GM18519 (cell line): ENCODE measurements around the gene QRICH1.

Experiments used
- ATAC-seq: cut with Tn5 transposase; IDR thresholded peaks from one replicate; pipeline ENCODE4 v1.9.1; 2021; ENCODE audit warnings: mild to moderate bottlenecking, moderate library complexity; ENCODE audit not compliant: unreplicated experiment, low FRiP score

The QRICH1 gene

GRCh38 chr3:49120438-49121131 is 26.7 kb upstream of the QRICH1 start, which contains the start of gene USP19:
Gene USP19, minus strand, starts transcription at chr3:49120823. Its CDS starts 1,678 bp downstream, at chr3:49119145.
- peak; percentile 57 for ATAC-seq

GRCh38 chr3:49120096-49120437 is 26.2 kb upstream of the QRICH1 start:
- no peak for ATAC-seq

GRCh38 chr3:49119439-49119838 is 25.6 kb upstream of the QRICH1 start:
- ATAC-seq: no peak

GRCh38 chr3:49119036-49119435 is 25.2 kb upstream of the QRICH1 start:
- ATAC-seq: no peak

- ATAC-seq: no peak
These were observed 18.4 kb upstream of the QRICH1 start for GRCh38 chr3:49112262-49112661.

- no peak for ATAC-seq
These were observed 17.5 kb upstream of the QRICH1 start for GRCh38 chr3:49111347-49111746.

GRCh38 chr3:49110780-49111179 is 16.9 kb upstream of the QRICH1 start:
- no peak for ATAC-seq

- ATAC-seq: no peak
These were observed 14.5 kb upstream of the QRICH1 start for GRCh38 chr3:49108346-49108745.

- no peak for ATAC-seq
These were observed 10.8 kb upstream of the QRICH1 start, which contains the start of gene QARS1 for GRCh38 chr3:49104427-49105291. Gene QARS1, minus strand, starts transcription at chr3:49104757. Its CDS starts 24 bp downstream, at chr3:49104733.

GRCh38 chr3:49104052-49104426 is 10.2 kb upstream of the QRICH1 start:
- no peak for ATAC-seq

GRCh38 chr3:49100046-49100615 is 6.3 kb upstream of the QRICH1 start:
- no peak for ATAC-seq

- ATAC-seq: no peak
These were observed 5.2 kb upstream of the QRICH1 start for GRCh38 chr3:49098910-49099630.

- no peak for ATAC-seq
These were observed 4.6 kb upstream of the QRICH1 start for GRCh38 chr3:49098429-49098828.

GRCh38 chr3:49092938-49093852 is 676 bp downstream of the QRICH1 start:
- peak; percentile 31 for ATAC-seq

- no peak for ATAC-seq
These were observed 12.4 kb downstream of the QRICH1 start for GRCh38 chr3:49081429-49081828.

GRCh38 chr3:49079270-49079669 is 14.6 kb downstream of the QRICH1 start:
- ATAC-seq: no peak

GRCh38 chr3:49076646-49077045 is 17.2 kb downstream of the QRICH1 start:
- no peak for ATAC-seq

GRCh38 chr3:49076116-49076515 is 17.8 kb downstream of the QRICH1 start:
- no peak for ATAC-seq

GRCh38 chr3:49058011-49058410 is 35.9 kb downstream of the QRICH1 start:
- no peak for ATAC-seq

GRCh38 chr3:49057268-49057667 is 36.6 kb downstream of the QRICH1 start:
- ATAC-seq: no peak
